Activated naive CD8-positive, alpha-beta T cell treated with anti-CD3 and anti-CD28 coated beads for 36 hours (primary cell): ENCODE data around the gene ITGB6. TPM values are rescaled to one million over a fixed set of nuclear protein-coding genes. Genes with fewer than 3 reads are reported as not detected.
"Not testable (repeated sequence)": the region's sequence is repeated elsewhere in the genome, so short reads cannot be mapped to it uniquely, and the experiment has no call there.

Experiments used
- DNase-seq: peaks from one replicate; pipeline ENCODE4 v3.0.0; 2021
- H3K27ac Mint-ChIP-seq: one replicate; pipeline ENCODE4 v1.8.0; 2022; ENCODE audit warnings: mild to moderate bottlenecking, moderate library complexity, mixed read lengths
- H3K27me3 Mint-ChIP-seq: one replicate; pipeline ENCODE4 v1.8.0; 2022; ENCODE audit warnings: mild to moderate bottlenecking, mixed read lengths
- H3K36me3 Mint-ChIP-seq: one replicate; pipeline ENCODE4 v1.8.0; 2021; ENCODE audit warnings: mild to moderate bottlenecking, mixed read lengths
- H3K4me1 Mint-ChIP-seq: one replicate; pipeline ENCODE4 v1.8.0; 2021; ENCODE audit warnings: mixed read lengths
- H3K4me3 Mint-ChIP-seq: one replicate; pipeline ENCODE4 v1.8.0; 2022; ENCODE audit warnings: mild to moderate bottlenecking, moderate library complexity, mixed read lengths
- H3K9me3 Mint-ChIP-seq: one replicate; pipeline ENCODE4 v1.8.0; 2022; ENCODE audit warnings: mixed read lengths
- total RNA-seq, 2 experiments: library from RNA; stranded (reverse); gene quantifications; one replicate each; pipeline ENCODE4 v1.2.3, GENCODE V29; 2021

The ITGB6 gene
- total RNA-seq, 2 experiments from 2014 or later = not detected

DNA sequence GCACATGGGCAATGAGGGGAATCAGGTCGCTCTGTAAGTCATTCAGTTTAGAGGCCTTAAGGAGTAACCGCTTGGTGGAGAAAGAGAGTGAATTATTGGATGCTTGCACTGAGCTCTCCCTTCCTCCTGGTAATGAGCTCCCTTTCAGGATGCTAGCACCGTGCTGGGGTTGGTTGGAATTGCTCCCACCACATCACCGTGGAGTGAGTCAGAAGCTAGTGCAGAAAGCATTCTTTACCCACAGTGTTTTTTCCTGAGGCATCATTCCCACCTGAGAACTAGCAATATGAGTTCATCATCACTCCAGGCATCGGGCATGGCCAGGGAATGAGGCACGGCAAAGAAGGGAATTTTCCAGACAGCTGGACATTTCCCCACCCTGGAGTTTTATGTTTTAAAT is 57.6 kb downstream of the ITGB6 start:
- no peak for DNase-seq
- no peak overlapping the region for H3K27ac Mint-ChIP-seq
- no peaks in the 10 kb centered on the region for H3K9me3 Mint-ChIP-seq
- no peaks in the 10 kb centered on the region for H3K36me3 Mint-ChIP-seq
- H3K4me1 Mint-ChIP-seq = peaks cover 2% of the 10 kb centered on the region
- H3K4me3 Mint-ChIP-seq = no peak overlapping the region
- H3K27me3 Mint-ChIP-seq = peaks cover 8% of the 10 kb centered on the region

DNA sequence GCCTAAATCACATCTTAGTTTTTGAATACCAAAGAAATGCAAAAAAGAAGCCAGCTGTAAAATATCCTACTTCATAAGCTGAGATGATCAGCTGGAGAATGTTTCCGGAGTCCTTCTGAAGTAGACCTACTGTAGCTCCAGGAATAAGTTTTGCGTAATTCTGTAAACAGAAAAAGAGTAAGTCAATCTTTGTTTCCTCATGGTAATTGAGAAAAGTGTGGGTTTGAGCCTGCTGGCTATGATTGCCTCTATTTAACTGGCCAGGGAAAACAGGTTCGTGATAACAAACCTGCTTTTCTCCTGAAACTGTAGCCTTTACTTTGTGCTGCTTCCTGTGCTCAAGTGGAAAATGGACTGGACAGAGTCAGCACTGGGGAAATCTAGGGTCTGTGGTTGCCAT is 58.2 kb downstream of the ITGB6 start:
- Mint-ChIP-seq H3K4me1 (peaks cover 2% of the 10 kb centered on the region), H3K4me3 (no peak overlapping the region), H3K27ac (no peak overlapping the region), H3K36me3 (no peaks in the 10 kb centered on the region), H3K9me3 (no peaks in the 10 kb centered on the region), H3K27me3 (peaks cover 8% of the 10 kb centered on the region)
- no peak for DNase-seq

DNA sequence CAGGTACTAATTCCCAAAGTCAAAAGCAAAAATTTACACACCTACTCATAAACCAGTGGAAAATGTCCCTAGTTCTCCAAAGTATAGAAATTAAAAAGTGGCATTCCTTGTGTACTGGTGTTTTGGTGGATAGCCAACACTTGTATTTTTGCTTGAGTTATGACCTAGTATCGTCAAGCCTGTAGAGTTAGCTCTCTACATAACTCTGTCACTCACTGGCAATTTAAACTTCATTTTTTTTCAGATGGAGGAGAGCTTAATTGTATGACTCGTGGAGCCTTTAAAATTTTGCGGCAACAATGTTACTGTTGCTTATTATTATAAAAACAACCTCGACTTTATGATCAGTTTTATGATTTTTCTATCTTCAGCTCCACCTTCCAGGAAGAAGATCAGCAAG is 58.7 kb downstream of the ITGB6 start:
- no peak overlapping the region for H3K4me3 Mint-ChIP-seq
- peaks cover 2% of the 10 kb centered on the region for H3K4me1 Mint-ChIP-seq
- H3K27ac Mint-ChIP-seq = no peak overlapping the region
- H3K36me3 Mint-ChIP-seq = no peaks in the 10 kb centered on the region
- DNase-seq = no peak
- peaks cover 8% of the 10 kb centered on the region for H3K27me3 Mint-ChIP-seq
- no peaks in the 10 kb centered on the region for H3K9me3 Mint-ChIP-seq

DNA sequence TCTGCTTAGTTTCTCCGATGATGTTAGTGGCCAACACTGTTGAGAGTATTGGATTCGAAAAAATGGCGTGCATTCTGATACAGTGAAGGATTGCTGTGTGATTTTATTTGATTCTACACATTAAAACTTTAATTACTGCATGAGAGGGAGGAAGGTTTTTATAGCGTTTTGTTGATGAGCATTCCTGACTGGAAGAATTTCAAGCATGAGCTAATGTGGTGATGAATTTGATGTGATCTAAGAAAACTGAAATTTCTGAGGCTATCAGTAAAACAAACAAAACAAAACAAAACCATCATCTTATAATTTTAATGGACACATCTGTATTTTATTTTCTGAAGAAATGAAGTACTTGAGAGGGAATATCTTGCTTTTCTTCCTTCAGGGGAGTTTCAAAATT is 59.6 kb downstream of the ITGB6 start:
- H3K4me1 Mint-ChIP-seq = peaks cover 2% of the 10 kb centered on the region
- H3K9me3 Mint-ChIP-seq = no peaks in the 10 kb centered on the region
- H3K27ac Mint-ChIP-seq = no peak overlapping the region
- H3K36me3 Mint-ChIP-seq = no peaks in the 10 kb centered on the region
- no peak overlapping the region for H3K4me3 Mint-ChIP-seq
- no peak for DNase-seq
- peaks cover 8% of the 10 kb centered on the region for H3K27me3 Mint-ChIP-seq

DNA sequence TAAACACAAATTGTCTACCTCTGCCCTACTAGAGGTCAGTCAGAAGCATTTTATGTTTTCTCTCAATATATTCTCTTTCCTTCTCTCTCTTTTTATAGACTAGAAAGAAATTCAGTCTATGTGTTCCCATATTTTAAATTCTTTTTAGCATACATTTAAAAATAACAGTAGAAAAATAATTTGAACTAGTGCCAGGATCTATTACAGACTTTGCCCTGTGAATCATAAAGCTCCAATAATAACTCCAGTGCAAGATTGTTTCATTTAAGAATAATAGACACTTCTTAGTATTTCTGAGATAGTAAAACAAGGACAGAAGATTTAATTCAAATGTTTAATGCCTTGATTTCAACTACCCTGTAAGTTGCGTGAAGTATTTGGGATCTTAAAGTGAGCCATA is 60.1 kb downstream of the ITGB6 start:
- peaks cover 2% of the 10 kb centered on the region for H3K9me3 Mint-ChIP-seq
- peaks cover 4% of the 10 kb centered on the region for H3K27me3 Mint-ChIP-seq
- H3K4me1 Mint-ChIP-seq = peaks cover 2% of the 10 kb centered on the region
- H3K36me3 Mint-ChIP-seq = no peaks in the 10 kb centered on the region
- DNase-seq = no peak
- H3K4me3 Mint-ChIP-seq = no peak overlapping the region
- H3K27ac Mint-ChIP-seq = no peak overlapping the region

DNA sequence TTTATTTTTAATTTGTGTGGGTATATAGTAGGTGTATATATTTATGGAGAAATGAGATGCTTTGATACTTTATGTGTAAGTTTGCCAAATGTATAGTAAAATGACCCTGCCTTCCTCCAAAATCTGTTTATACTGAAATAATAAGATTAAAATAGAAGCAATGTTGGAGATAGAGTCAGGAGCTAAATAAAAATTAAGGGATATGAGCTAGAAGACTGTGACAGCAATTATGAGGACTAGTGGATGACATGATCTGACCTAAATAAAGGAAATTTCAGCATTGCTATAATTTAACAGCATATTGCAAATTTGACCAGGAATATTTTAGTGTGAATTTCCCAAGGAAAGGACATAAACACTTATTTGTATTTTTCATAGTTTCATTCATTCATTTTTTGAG is 60.7 kb downstream of the ITGB6 start:
- H3K27ac Mint-ChIP-seq = no peak overlapping the region
- H3K36me3 Mint-ChIP-seq = no peaks in the 10 kb centered on the region
- no peak overlapping the region for H3K4me3 Mint-ChIP-seq
- peaks cover 2% of the 10 kb centered on the region for H3K4me1 Mint-ChIP-seq
- DNase-seq = no peak
- peaks cover 2% of the 10 kb centered on the region for H3K9me3 Mint-ChIP-seq
- peaks cover 4% of the 10 kb centered on the region for H3K27me3 Mint-ChIP-seq

DNA sequence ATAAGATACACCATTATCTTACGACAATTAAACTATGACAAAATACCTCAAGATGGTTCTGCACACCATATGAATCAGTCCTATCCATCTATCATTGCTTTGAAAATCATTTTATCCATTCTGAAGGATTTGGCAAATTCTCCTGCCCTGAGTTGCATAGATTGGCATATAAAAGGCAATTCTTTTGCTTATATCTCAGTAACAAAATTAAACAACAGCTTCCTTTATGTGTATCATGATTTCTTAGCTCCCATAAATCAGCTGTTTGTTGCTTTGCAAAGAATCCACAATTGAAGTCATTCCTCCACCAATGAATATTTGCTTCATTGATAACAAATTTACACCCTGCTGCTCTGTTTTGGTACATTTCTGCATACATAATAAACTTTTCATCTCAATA is 61.7 kb downstream of the ITGB6 start:
- H3K27ac Mint-ChIP-seq = no peak overlapping the region
- H3K27me3 Mint-ChIP-seq = peaks cover 4% of the 10 kb centered on the region
- DNase-seq = no peak
- H3K4me1 Mint-ChIP-seq = no peaks in the 10 kb centered on the region
- no peaks in the 10 kb centered on the region for H3K36me3 Mint-ChIP-seq
- H3K4me3 Mint-ChIP-seq = no peak overlapping the region
- H3K9me3 Mint-ChIP-seq = peaks cover 2% of the 10 kb centered on the region

DNA sequence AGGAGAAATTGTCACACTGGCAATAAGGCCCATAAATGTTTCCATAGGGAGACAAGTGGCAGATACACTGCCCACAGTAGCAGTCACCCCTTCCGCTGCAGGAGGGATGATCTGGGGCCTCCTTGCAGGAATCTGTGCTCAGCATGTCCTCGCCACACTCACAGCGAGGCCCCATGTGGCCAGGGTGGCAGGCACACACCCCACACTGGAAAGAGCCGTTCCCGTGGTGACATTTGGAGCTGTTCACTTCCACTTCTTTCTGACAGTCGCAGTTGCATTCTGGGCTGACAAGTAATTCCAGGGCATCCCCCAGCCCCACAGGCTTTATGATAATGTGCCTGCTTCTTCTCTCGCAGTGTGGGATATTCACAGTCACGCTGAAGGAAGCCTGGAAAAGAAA is 62.6 kb downstream of the ITGB6 start:
- no peak for DNase-seq
- Mint-ChIP-seq H3K27me3 (peaks cover 4% of the 10 kb centered on the region), H3K27ac (no peak overlapping the region), H3K9me3 (peaks cover 2% of the 10 kb centered on the region), H3K4me3 (no peak overlapping the region), H3K4me1 (no peaks in the 10 kb centered on the region), H3K36me3 (no peaks in the 10 kb centered on the region)

DNA sequence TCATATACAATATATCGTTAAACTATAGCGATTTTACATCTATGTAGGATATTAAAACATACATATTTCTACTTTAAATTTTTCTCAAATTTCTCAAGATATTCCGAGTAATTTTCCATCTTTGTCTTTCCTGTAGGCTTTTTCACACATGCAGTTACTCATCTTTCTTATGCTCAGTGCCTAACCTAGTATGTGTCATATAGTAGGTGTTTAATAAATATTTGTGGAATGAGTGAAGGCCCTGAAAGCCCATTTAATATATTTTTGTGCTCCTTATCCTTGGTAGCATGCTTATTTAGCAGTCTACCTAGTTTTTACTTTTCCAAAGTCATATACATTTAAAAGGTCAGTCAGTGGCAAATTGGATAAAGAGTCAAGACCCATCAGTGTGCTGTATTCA is 67.3 kb downstream of the ITGB6 start:
- Mint-ChIP-seq H3K9me3 (peaks cover 2% of the 10 kb centered on the region), H3K27me3 (peaks cover 3% of the 10 kb centered on the region), H3K4me1 (no peaks in the 10 kb centered on the region), H3K36me3 (no peaks in the 10 kb centered on the region), H3K27ac (no peak overlapping the region), H3K4me3 (no peak overlapping the region)
- no peak for DNase-seq

DNA sequence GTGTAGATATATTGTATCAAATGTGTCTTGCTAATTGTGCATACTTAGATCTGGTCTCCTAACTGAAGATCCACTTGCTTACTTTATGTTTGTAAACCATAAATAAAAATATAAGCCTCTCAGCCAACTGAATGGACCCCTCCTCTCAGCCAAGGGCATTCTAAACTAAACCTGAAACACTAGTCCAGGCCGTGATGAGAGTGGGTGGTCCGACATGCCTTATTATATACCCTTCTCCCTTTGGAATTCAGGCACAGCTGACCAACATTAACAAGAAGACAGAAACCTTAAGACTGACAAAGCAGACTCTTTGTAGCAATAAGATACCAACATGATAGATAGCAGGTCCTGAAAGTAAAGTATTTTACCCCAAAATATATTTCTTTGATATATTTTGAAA is 73.3 kb downstream of the ITGB6 start:
- Mint-ChIP-seq H3K4me1 (no peaks in the 10 kb centered on the region), H3K27me3 (peaks cover 8% of the 10 kb centered on the region)

DNA sequence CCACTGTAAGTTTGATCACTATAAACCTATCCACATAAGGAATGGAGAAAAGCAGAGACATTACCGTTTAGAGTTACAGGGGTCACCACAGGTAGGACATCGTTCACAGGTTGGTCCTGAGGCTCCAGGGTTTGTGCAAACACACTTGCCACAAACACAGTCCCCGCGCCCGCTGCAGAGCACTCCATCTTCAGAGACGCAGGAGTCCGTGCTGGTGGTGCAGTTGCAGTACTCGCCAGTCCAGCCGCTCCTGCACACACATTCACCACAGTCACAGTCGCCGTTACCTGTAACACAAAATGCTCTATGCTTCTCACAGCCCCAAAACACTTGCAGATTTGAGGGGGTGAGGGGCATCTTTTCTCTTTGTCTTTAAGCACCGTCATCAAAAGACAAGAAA is 73.8 kb downstream of the ITGB6 start:
- Mint-ChIP-seq H3K36me3 (no peaks in the 10 kb centered on the region), H3K27ac (no peak overlapping the region), H3K9me3 (no peaks in the 10 kb centered on the region), H3K27me3 (peaks cover 8% of the 10 kb centered on the region), H3K4me3 (no peak overlapping the region), H3K4me1 (no peaks in the 10 kb centered on the region)
- no peak for DNase-seq

More for the DNA sequence above, 73.3 kb downstream of the ITGB6 start:
- Mint-ChIP-seq H3K9me3 (no peaks in the 10 kb centered on the region), H3K4me3 (no peak overlapping the region), H3K36me3 (no peaks in the 10 kb centered on the region), H3K27ac (no peak overlapping the region)
- DNase-seq = no peak

DNA sequence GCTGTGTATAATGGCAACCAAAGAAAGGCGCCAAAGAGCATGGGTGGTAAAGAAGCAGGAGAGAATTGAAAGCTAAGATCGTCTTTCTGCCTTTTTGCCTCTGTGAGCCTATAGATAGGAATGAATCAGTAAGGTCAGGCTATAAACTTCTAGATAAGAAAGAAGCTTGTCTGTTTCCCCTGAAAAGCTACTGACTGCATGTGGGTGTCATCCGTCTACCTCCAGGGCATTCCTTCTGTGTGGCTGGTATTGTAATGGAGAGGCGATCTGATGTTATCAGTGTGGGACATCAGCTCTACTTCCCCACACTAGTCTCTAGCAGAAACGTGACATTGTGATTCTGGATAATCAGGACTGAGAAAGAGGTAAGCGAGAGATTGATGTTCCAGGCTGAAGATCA is 74.2 kb downstream of the ITGB6 start:
- no peak for DNase-seq
- Mint-ChIP-seq H3K36me3 (no peaks in the 10 kb centered on the region), H3K27me3 (peaks cover 8% of the 10 kb centered on the region), H3K27ac (no peak overlapping the region), H3K4me3 (no peak overlapping the region), H3K9me3 (no peaks in the 10 kb centered on the region), H3K4me1 (no peaks in the 10 kb centered on the region)

DNA sequence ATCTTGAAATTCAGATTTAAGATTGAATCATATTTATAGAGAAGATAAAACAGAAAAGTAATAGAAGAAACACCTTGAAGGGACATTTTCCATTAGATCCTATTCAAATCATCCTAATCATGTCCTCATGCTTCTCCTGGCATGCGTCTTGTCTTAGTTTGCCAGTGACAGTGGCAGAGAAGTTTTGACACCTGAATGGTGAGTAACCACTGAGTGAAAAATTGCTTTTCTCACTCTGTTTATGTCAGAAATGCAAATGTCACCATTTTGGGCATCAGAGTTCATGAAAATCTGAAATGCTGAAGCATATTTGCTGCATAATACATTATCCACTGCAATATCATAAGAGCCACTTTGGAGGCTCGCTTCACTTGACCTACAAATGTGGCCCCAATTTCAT is 74.7 kb downstream of the ITGB6 start:
- no peaks in the 10 kb centered on the region for H3K36me3 Mint-ChIP-seq
- H3K4me3 Mint-ChIP-seq = no peak overlapping the region
- H3K27me3 Mint-ChIP-seq = peaks cover 8% of the 10 kb centered on the region
- DNase-seq = no peak
- H3K27ac Mint-ChIP-seq = no peak overlapping the region
- H3K9me3 Mint-ChIP-seq = no peaks in the 10 kb centered on the region
- H3K4me1 Mint-ChIP-seq = no peaks in the 10 kb centered on the region

DNA sequence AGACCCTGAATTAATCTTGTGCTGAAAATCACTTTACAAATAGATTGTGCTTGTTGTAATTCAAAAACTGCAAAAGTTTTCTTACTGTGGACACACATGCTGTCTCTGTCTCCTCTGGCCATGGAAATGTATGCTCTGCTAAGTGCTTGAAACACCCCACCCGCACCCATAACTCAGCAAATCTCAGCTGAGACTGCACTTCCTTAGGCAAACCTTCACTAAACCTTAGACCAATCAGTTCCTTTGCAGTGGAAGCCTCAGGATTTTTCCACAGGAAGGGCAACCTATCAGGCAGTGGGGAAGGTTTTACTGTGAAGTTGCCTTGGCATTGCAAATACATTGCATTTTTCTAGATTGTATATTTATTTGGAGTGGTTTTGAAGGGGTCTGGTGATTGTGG is 75.5 kb downstream of the ITGB6 start:
- H3K4me1 Mint-ChIP-seq = no peaks in the 10 kb centered on the region
- peaks cover 8% of the 10 kb centered on the region for H3K27me3 Mint-ChIP-seq
- no peaks in the 10 kb centered on the region for H3K9me3 Mint-ChIP-seq
- H3K27ac Mint-ChIP-seq = no peak overlapping the region
- no peaks in the 10 kb centered on the region for H3K36me3 Mint-ChIP-seq
- H3K4me3 Mint-ChIP-seq = no peak overlapping the region
- no peak for DNase-seq

DNA sequence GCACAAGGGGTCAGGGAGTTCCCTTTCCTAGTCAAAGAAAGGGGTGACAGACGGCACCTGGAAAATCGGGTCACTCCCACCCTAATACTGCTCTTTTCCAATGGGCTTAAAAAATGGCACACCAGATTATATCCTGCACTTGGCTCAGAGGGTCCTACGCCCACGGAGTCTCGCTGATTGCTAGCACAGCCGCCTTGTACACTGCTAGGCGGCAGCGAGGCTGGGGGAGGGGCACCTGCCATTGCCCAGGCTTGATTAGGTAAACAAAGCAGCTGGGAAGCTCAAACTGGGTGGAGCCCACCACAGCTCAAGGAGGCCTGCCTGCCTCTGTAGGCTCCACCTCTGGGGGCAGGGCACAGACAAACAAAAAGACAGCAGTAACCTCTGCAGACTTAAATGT is 85.4 kb downstream of the ITGB6 start:
- H3K27ac Mint-ChIP-seq, H3K36me3 Mint-ChIP-seq, H3K4me1 Mint-ChIP-seq, H3K9me3 Mint-ChIP-seq, H3K27me3 Mint-ChIP-seq, DNase-seq, H3K4me3 Mint-ChIP-seq: not testable (repeated sequence)

DNA sequence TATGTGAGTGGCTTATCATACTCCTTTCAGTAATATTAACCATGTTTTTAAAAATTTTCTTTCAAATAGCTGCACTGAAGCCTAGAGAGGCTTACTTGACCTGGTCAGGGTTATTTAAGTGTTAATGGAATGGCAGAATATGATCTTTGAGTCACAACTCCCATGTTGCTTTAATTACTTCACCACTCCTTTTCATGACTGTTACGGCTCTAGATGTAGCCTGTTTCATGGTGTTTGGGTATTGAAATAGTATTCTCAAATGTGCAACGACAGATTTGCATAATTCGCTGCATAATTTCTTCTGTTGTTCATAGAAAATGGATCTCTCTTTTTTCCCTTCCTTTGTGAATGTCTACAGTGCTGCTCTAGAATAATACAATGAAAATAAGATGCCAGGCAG is 86.1 kb downstream of the ITGB6 start:
- H3K4me1 Mint-ChIP-seq = no peaks in the 10 kb centered on the region
- H3K27ac Mint-ChIP-seq = no peak overlapping the region
- H3K9me3 Mint-ChIP-seq = peaks cover 2% of the 10 kb centered on the region
- H3K27me3 Mint-ChIP-seq = peaks cover 3% of the 10 kb centered on the region
- DNase-seq = no peak
- H3K36me3 Mint-ChIP-seq = no peaks in the 10 kb centered on the region
- H3K4me3 Mint-ChIP-seq = no peak overlapping the region
